WTC11 (cell line): ENCODE measurements around the gene TBX3. TPM values are rescaled to one million over a fixed set of nuclear protein-coding genes. Genes with fewer than 3 reads are reported as not detected.

Experiments
- ATAC-seq: fragments of 200-7000 bp; cut with Tn5 transposase; 2 replicates; pipeline ENCODE4 v1.10.0; 2021; ENCODE audit warnings: mild to moderate bottlenecking, moderate library complexity
- CTCF ChIA-PET: fragments of 300-600 bp; sonication (Branson Sonifier 250); formaldehyde crosslinking; loops from one replicate; lab custom pipeline; 2021; ENCODE audit warnings: antibody characterized with exemption; lab: Charles Lee
- POLR2A ChIA-PET: fragments of 350-600 bp; sonication (Branson Sonifier 250); formaldehyde crosslinking; loops from one replicate; lab custom pipeline; 2021; ENCODE audit warnings: antibody characterized with exemption; lab: Charles Lee
- DNase-seq: peaks from one replicate; pipeline ENCODE4 v3.0.0; 2021; ENCODE audit warnings: low spot score
- H3K27ac Mint-ChIP-seq: 2 replicates; pipeline ENCODE4 v1.8.0; 2021; ENCODE audit warnings: mixed read lengths
- H3K27me3 Mint-ChIP-seq: 2 replicates; pipeline ENCODE4 v1.8.0; 2021; ENCODE audit warnings: low read depth, mild to moderate bottlenecking, moderate library complexity, mixed read lengths
- H3K36me3 Mint-ChIP-seq: 2 replicates; pipeline ENCODE4 v1.8.0; 2021; ENCODE audit warnings: mixed read lengths
- H3K4me1 Mint-ChIP-seq: 2 replicates; pipeline ENCODE4 v1.8.0; 2022; ENCODE audit warnings: mixed read lengths
- H3K4me3 Mint-ChIP-seq: 2 replicates; pipeline ENCODE4 v1.8.0; 2021; ENCODE audit warnings: mild to moderate bottlenecking, moderate library complexity, mixed read lengths
- H3K9me3 Mint-ChIP-seq: 2 replicates; pipeline ENCODE4 v1.8.0; 2021; ENCODE audit warnings: mixed read lengths
- CBFB ChIP-seq: sonication (generic); formaldehyde crosslinking; IDR thresholded peaks from 2 replicates; pipeline ENCODE4 v1.8.1; 2022; ENCODE audit warnings: mild to moderate bottlenecking, low read depth, missing genetic modification reagents
- CTCF ChIP-seq: fragments of 200-600 bp; IDR thresholded peaks from 2 replicates; pipeline ENCODE4 v1.8.0; 2022; ENCODE audit warnings: antibody characterized with exemption
- MYBL2 ChIP-seq: sonication (generic); formaldehyde crosslinking; IDR thresholded peaks from 2 replicates; pipeline ENCODE4 v1.8.1; 2023; ENCODE audit warnings: mild to moderate bottlenecking, moderate library complexity, missing genetic modification reagents
- USF2 ChIP-seq: sonication (generic); formaldehyde crosslinking; IDR thresholded peaks from 2 replicates; pipeline ENCODE4 v1.8.1; 2023; ENCODE audit warnings: mild to moderate bottlenecking, missing genetic modification reagents, moderate library complexity
- total RNA-seq: library from RNA; stranded (reverse); gene quantifications from 3 replicates; pipeline ENCODE4 v1.2.3, GENCODE V29; 2021

TBX3 gene
- total RNA-seq, 1 experiment from 2014 or later, result 2.2 TPM

- Mint-ChIP-seq H3K9me3 (peaks cover 5% of the 10 kb centered on the region), H3K27me3 (peaks cover 3% of the 10 kb centered on the region; the same call in 1 of the 2 replicates), H3K36me3 (no peaks in the 10 kb centered on the region), H3K27ac (no peak overlapping the region), H3K4me1 (no peaks in the 10 kb centered on the region), H3K4me3 (no peak overlapping the region)
- ATAC-seq, result peak; percentile 96
- ChIA-PET POLR2A (no interaction called here), CTCF (interaction anchor here (0.6 to 2.8 kb wide), 10 partner anchors 10 to 645 kb away, joined by 3 to 19 read pairs (median 3); no protein-coding TSS in a partner anchor)
- peak; percentile 89 for TF ChIP-seq CTCF
- no peak for TF ChIP-seq CBFB (CRISPR knock-in tag)
- DNase-seq, result peak; percentile 83
Observed at GRCh38 chr12:114625294-114625851, 58.6 kb downstream of the TBX3 start.

- peaks cover 3% of the 10 kb centered on the region; the same call in 1 of the 2 replicates for H3K27me3 Mint-ChIP-seq
- POLR2A ChIA-PET, result no interaction called here
- TF ChIP-seq USF2 (CRISPR knock-in tag) (peak; percentile 62), MYBL2 (CRISPR knock-in tag) (no peak)
- no peaks in the 10 kb centered on the region for H3K4me1 Mint-ChIP-seq
- peaks cover 5% of the 10 kb centered on the region for H3K9me3 Mint-ChIP-seq
- CTCF ChIA-PET, result interaction anchor here (1.0 to 2.8 kb wide), 7 partner anchors 13 to 643 kb away, joined by 3 to 19 read pairs (median 4); no protein-coding TSS in a partner anchor
- no peaks in the 10 kb centered on the region for H3K36me3 Mint-ChIP-seq
- H3K27ac Mint-ChIP-seq, result no peak overlapping the region
- DNase-seq (no peak), ATAC-seq (no peak)
- H3K4me3 Mint-ChIP-seq, result no peak overlapping the region
Observed at GRCh38 chr12:114623737-114624136, 60.2 kb downstream of the TBX3 start.
